Upper lobe of left lung (tissue), 6 donors: ENCODE results near the gene PSMC4. TPM values are rescaled to one million over a fixed set of nuclear protein-coding genes. Genes with fewer than 3 reads are reported as not detected.
"Not testable (repeated sequence)": the region's sequence is repeated elsewhere in the genome, so short reads cannot be mapped to it uniquely, and the experiment has no call there.

Experiments used
- ATAC-seq, 2 donors: fragments of 200-7000 bp; cut with Tn5 transposase; one replicate each; pipeline ENCODE4 v1.9.1; 2022; ENCODE audit warnings: mild to moderate bottlenecking in 2 of 2, moderate library complexity in 2 of 2; ENCODE audit not compliant: low FRiP score in 2 of 2
- DNase-seq, 2 donors: peaks; one replicate each; pipeline ENCODE4 v3.0.0-alpha.2; 2019 to 2020
- H3K27ac ChIP-seq, 4 donors: fragments of 200-600 bp; sonication (generic); one replicate each; pipeline ENCODE4 v1.5.1; 2016 to 2019
- H3K27me3 ChIP-seq, 4 donors: fragments of 200-600 bp; sonication (generic); one replicate each; pipeline ENCODE4 v1.5.1; 2017 to 2019
- H3K36me3 ChIP-seq, 4 donors: fragments of 200-600 bp; sonication (generic); one replicate each; pipeline ENCODE4 v1.5.1; 2016 to 2019
- H3K4me1 ChIP-seq, 4 donors: fragments of 200-600 bp; sonication (generic); one replicate each; pipeline ENCODE4 v1.5.1; 2018 to 2019
- H3K4me3 ChIP-seq, 4 donors: fragments of 200-600 bp; sonication (generic); one replicate each; pipeline ENCODE4 v1.5.1; 2017 to 2019; ENCODE audit warnings: mild to moderate bottlenecking in 2 of 4, moderate library complexity in 1 of 4
- H3K9me3 ChIP-seq, 4 donors: fragments of 200-600 bp; sonication (generic); one replicate each; pipeline ENCODE4 v1.5.1; 2018 to 2019
- CTCF ChIP-seq, 6 experiments: fragments of 450-650 bp in 4 of 6; fragments of 200-600 bp in 2 of 6; sonication (generic) in 2 of 6; IDR thresholded peaks; one replicate each; pipeline ENCODE4 v1.5.1; 2016 to 2019; ENCODE audit warnings: antibody characterized with exemption in 6 of 6
- EP300 ChIP-seq, 4 donors: sonication (generic); formaldehyde crosslinking; IDR thresholded peaks; one replicate each; pipeline ENCODE4 v1.5.1; 2017; ENCODE audit warnings: antibody characterized with exemption in 4 of 4, control low read depth in 2 of 4
- POLR2A ChIP-seq, 4 donors: fragments of 450-650 bp; IDR thresholded peaks; one replicate each; pipeline ENCODE4 v1.5.1; 2016 to 2017; ENCODE audit warnings: antibody characterized with exemption in 4 of 4, mild to moderate bottlenecking in 2 of 4
- POLR2AphosphoS5 ChIP-seq, 2 donors: sonication (generic); formaldehyde crosslinking; IDR thresholded peaks; one replicate each; pipeline ENCODE4 v1.5.1; 2017; ENCODE audit warnings: antibody characterized with exemption in 2 of 2
- WGBS, 2 donors: methylation state at CpG; one replicate each; pipeline ENCODE4 v1.1.5; 2017 to 2018; 5-methylcytosine and 5-hydroxymethylcytosine counted together
- total RNA-seq, 6 donors: library from RNA; depleted of rRNA in 4 of 6; stranded (reverse); fragments of >200 nt in 4 of 6; gene quantifications; one replicate each; pipeline versions ENCODE4 v1.1.0 to v1.2.1, GENCODE V29; 2016 to 2021
- donor health status: DM: no; HTN: no; CAD: no; lungs with moderate emphysema.
- donor health status: DM: no; HTN: yes; CAD: no; lungs with severe emphysema.

Gene PSMC4
- total RNA-seq, 6 donors from 2014 or later: 41.1 to 85.7 (median 59.9) TPM

- Histone ChIP-seq H3K27me3 (no peaks in the 10 kb centered on the region), H3K4me3 (no peak overlapping the region), H3K27ac (no peak overlapping the region), H3K36me3 (no peaks in the 10 kb centered on the region), H3K9me3 (no peaks in the 10 kb centered on the region), H3K4me1 (peaks cover 0 to 9% (median 7%) of the 10 kb centered on the region in 4 donors)
- ATAC-seq (no peak), DNase-seq (no peak)
- TF ChIP-seq POLR2AphosphoS5 (IDR thresholded peaks at IDR 0.05) (no peak), CTCF (IDR thresholded peaks at IDR 0.05) (no peak), POLR2A (IDR thresholded peaks at IDR 0.05) (no peak), EP300 (IDR thresholded peaks at IDR 0.05) (no peak)
- WGBS, 2 donors: 88% methylated on average over 2 of the region's 2 CpGs
Observed at GRCh38 chr19:39951065-39951650, 19.8 kb upstream of the PSMC4 start.

- no peak for TF ChIP-seq EP300 (IDR thresholded peaks at IDR 0.05)
- no peak for TF ChIP-seq POLR2A (IDR thresholded peaks at IDR 0.05)
- TF ChIP-seq POLR2AphosphoS5 (IDR thresholded peaks at IDR 0.05): no peak
- TF ChIP-seq CTCF (IDR thresholded peaks at IDR 0.05): no peak
- Histone ChIP-seq H3K9me3 (no peaks in the 10 kb centered on the region), H3K36me3 (no peaks in the 10 kb centered on the region), H3K27ac (no peak overlapping the region), H3K4me1 (peaks cover 0 to 9% (median 7%) of the 10 kb centered on the region in 4 donors), H3K4me3 (no peak overlapping the region), H3K27me3 (no peaks in the 10 kb centered on the region)
- WGBS, 2 donors: 62 to 70% methylated on average over 3 of the region's 3 CpGs
- DNase-seq (no peak), ATAC-seq (no peak)
Observed at GRCh38 chr19:39951686-39952085, 19.3 kb upstream of the PSMC4 start.

GRCh38 chr19:39953915-39954314 is 17.1 kb upstream of the PSMC4 start:
- no peak for TF ChIP-seq CTCF (IDR thresholded peaks at IDR 0.05)
- TF ChIP-seq POLR2AphosphoS5 (IDR thresholded peaks at IDR 0.05): no peak
- no peak for TF ChIP-seq EP300 (IDR thresholded peaks at IDR 0.05)
- TF ChIP-seq POLR2A (IDR thresholded peaks at IDR 0.05): no peak
- DNase-seq (no peak), ATAC-seq (no peak)
- Histone ChIP-seq H3K4me1 (peaks cover 0 to 9% (median 7%) of the 10 kb centered on the region in 4 donors), H3K36me3 (no peaks in the 10 kb centered on the region), H3K4me3 (no peak overlapping the region), H3K27ac (no peak overlapping the region), H3K9me3 (no peaks in the 10 kb centered on the region), H3K27me3 (no peaks in the 10 kb centered on the region)
- WGBS, 2 donors: 83 to 86% methylated on average over 7 of the region's 7 CpGs

GRCh38 chr19:39957886-39958285 is 13.1 kb upstream of the PSMC4 start:
- H3K9me3 ChIP-seq, H3K4me3 ChIP-seq, H3K4me1 ChIP-seq, DNase-seq, H3K27me3 ChIP-seq, H3K36me3 ChIP-seq, ATAC-seq, H3K27ac ChIP-seq: not testable (repeated sequence)
- WGBS, 2 donors: 94 to 95% methylated on average over 5 of the region's 5 CpGs

- not testable (repeated sequence) for H3K4me1 ChIP-seq, H3K36me3 ChIP-seq, H3K4me3 ChIP-seq, DNase-seq, H3K27ac ChIP-seq, H3K27me3 ChIP-seq, H3K9me3 ChIP-seq, ATAC-seq
- 88% methylated on average over 3 of the region's 3 CpGs for WGBS, 2 donors
Observed at GRCh38 chr19:39958942-39959341, 12.0 kb upstream of the PSMC4 start.

- not testable (repeated sequence) for H3K27me3 ChIP-seq, H3K4me1 ChIP-seq, H3K4me3 ChIP-seq, H3K27ac ChIP-seq, H3K36me3 ChIP-seq, ATAC-seq, DNase-seq, H3K9me3 ChIP-seq
- 47 to 55% methylated on average over 12 to 13 of the region's 13 CpGs for WGBS, 2 donors
Observed at GRCh38 chr19:39959407-39959806, 11.6 kb upstream of the PSMC4 start.
